Astrocyte (in vitro differentiated cells and primary cell): ENCODE data around the gene PIAS2.

Source experiments
- CTCF ChIP-seq: IDR thresholded peaks from 2 replicates; pipeline ENCODE4 v1.5.1; 2011; ENCODE audit warnings: low read depth, mild to moderate bottlenecking, inconsistent platforms, low read length, moderate library complexity; ENCODE audit not compliant: insufficient read depth
- EZH2 ChIP-seq: IDR thresholded peaks from 2 replicates; pipeline ENCODE4 v1.6.1; 2012; ENCODE audit warnings: mild to moderate bottlenecking, low read length, inconsistent platforms; ENCODE audit not compliant: insufficient read depth

DNA sequence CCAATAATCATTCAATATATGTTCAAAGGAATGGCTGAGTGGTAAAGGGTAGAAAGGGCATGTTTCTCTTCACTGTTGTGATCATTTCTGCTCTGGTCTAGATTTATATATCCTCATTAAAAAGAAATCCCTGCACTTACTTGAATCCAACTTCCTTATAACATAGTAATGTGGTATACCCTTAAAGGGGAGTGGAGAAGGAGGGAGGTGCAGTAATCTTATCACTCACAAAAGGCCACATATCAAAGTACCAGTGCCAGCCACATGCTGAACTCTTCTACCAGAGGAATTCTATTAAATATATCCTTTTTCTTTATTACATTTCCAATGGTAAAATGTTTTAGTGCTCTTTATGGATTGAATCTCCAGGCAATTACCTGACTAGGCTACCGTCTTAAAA, 3.3 kb upstream of the PIAS2 start:
- no peak for TF ChIP-seq CTCF
- no peak for TF ChIP-seq EZH2
